Measurements from ENCODE around the gene CRTC1. TPM values are rescaled to one million over a fixed set of nuclear protein-coding genes. Genes with fewer than 3 reads are reported as not detected.

CRTC1 gene
- total RNA-seq, 1 experiment from 2014 or later = 3.7 TPM

DNA sequence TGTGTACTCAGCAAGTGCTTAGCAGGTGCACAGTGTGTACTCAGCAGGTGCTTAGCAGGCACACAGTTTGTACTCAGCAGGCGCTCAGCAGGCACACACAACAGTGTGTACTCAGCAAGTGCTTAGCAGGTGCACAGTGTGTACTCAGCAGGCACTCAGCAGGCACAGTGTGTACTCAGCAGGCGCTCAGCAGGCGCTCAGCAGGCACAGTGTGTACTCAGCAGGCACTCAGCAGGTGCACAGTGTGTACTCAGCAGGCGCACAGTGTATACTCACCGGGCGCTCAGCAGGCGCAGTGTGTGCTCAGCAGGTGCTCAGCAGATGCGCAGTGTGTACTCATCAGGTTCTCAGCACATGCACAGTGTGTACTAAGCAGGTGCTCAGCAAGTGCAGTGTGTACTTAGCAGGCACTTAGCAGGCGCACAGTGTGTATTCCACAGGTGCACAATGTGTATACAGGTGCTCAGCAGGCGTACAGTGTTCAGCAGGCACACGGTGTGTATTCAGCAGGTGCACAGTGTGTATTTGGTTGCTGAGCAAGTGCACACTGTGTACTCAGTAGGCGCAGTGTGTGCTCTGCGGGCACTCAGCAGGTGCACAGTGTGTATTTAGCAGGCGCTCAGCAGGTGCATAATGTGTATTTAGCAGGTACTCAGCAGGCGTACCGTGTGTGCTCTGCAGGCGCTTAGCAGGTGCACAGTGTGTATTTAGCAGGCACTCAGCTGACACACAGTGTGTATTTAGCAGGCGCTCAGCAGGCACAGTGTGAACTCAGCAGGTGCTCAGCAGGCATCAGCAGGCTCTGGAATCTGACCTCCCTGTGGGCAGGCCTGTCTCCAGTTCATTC, 15.1 kb downstream of the CRTC1 start:
- H3K9me3 ChIP-seq (ENCODE audit: low read length) = no peaks in the 10 kb centered on the region
- no peak overlapping the region for H2AFZ ChIP-seq (ENCODE audit: low read length)
- no peaks in the 10 kb centered on the region for H3K27me3 ChIP-seq (ENCODE audit: low read length)
- DNase-seq = no peak
- H3K4me3 ChIP-seq (ENCODE audit: low read length) = no peak overlapping the region
- no peaks in the 10 kb centered on the region for H3K9me2 ChIP-seq (replicated peaks; ENCODE audit: insufficient read depth, low read length)
- peaks cover 25% of the 10 kb centered on the region for H3K4me1 ChIP-seq (ENCODE audit: low read length)
- H3K27ac ChIP-seq (ENCODE audit: low read length) = no peak overlapping the region
- H4K20me1 ChIP-seq (ENCODE audit: insufficient read depth, low read depth, low read length) = peaks cover 39% of the 10 kb centered on the region
- no peaks in the 10 kb centered on the region for H3K36me3 ChIP-seq (ENCODE audit: insufficient read depth, low read length)
- H3K79me2 ChIP-seq (ENCODE audit: low read length) = no peaks in the 10 kb centered on the region
- H3K9ac ChIP-seq (ENCODE audit: low read length) = no peak overlapping the region
- H3K4me2 ChIP-seq (ENCODE audit: low read depth, low read length, poor library complexity, severe bottlenecking) = no peak overlapping the region

DNA sequence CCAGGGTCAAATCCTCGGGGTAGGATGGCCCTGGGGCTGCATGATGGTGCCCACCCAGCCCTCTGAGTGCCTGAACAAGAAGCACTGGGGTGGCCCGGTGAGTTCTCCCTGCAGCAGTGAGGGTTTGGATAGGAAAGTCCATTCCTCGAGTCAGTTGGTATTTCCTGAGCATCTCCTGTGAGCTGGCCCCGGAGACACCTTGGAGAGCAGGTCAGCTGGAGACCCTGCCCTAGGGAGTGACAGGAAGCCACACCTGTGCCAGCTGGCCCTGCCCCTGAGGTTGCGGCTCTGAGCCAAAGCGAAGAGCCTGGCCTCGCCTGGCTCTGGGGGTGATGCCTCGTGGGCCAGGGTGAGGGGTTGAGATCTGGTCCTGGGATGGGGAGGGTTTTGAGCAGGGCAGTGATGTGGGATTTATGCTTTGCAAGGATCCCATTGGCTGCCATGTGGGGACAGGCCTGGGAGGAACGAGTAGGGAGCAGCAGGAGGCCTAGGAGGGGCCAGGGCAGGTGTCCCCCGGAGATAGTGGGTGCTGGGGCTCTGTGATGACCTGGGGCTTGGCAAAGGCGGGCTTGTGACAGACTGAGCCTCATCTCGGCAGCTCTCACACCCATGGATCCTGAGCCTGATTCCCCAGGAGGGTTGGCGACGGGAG, 16.0 kb downstream of the CRTC1 start:
- no peaks in the 10 kb centered on the region for H3K79me2 ChIP-seq (ENCODE audit: low read length)
- no peaks in the 10 kb centered on the region for H3K9me2 ChIP-seq (replicated peaks; ENCODE audit: insufficient read depth, low read length)
- peak overlapping the region; percentile 67 for H3K4me2 ChIP-seq (ENCODE audit: low read depth, low read length, poor library complexity, severe bottlenecking)
- H3K36me3 ChIP-seq (ENCODE audit: insufficient read depth, low read length) = no peaks in the 10 kb centered on the region
- DNase-seq = no peak
- H3K27me3 ChIP-seq (ENCODE audit: low read length) = no peaks in the 10 kb centered on the region
- H4K20me1 ChIP-seq (ENCODE audit: insufficient read depth, low read depth, low read length) = peaks cover 36% of the 10 kb centered on the region
- H3K4me3 ChIP-seq (ENCODE audit: low read length) = no peak overlapping the region
- H3K4me1 ChIP-seq (ENCODE audit: low read length) = peaks cover 25% of the 10 kb centered on the region
- no peak overlapping the region for H2AFZ ChIP-seq (ENCODE audit: low read length)
- H3K9me3 ChIP-seq (ENCODE audit: low read length) = no peaks in the 10 kb centered on the region
- H3K9ac ChIP-seq (ENCODE audit: low read length) = no peak overlapping the region
- no peak overlapping the region; the same call in 1 of the 2 replicates for H3K27ac ChIP-seq (ENCODE audit: low read length)

DNA sequence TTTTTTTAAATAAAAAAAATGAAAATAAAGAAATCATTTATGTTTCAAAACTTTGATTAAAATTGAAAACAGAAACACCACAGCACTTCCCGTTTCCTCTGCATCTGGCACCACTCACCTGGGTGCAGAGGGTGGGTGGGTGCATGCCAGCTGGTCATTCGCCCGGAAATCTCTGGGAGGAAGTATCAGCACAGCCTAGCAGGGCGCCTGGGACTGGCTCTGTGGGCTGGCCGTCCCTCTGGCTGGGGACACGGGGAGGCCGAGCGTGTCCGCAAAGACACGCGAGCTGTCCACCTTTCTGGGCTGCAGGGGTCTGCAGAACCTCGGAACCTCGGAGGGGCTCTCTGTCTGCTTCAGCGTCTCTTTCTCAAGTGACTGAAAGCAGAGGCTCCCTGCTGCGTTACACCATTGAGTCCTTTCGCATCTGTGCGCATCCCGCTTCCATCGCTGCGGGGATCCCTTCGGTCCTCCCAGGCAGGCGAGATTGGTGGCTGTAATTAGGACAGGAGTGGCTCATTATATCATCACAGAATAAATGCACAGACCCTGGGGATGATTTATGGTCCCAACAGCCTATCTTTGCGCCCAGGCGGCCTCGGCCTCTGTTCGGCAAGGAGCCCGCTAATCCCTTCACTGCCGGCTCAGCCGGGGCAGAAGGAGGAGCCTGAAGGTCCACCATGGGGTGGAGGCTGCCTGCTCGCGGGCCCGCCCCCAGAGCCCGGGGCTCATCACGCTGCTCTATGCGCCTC, 17.2 kb downstream of the CRTC1 start:
- no peaks in the 10 kb centered on the region for H3K79me2 ChIP-seq (ENCODE audit: low read length)
- H3K27ac ChIP-seq (ENCODE audit: low read length) = peak overlapping the region; percentile 64
- H3K36me3 ChIP-seq (ENCODE audit: insufficient read depth, low read length) = no peaks in the 10 kb centered on the region
- H3K4me2 ChIP-seq (ENCODE audit: low read depth, low read length, poor library complexity, severe bottlenecking) = peak overlapping the region; percentile 67
- no peaks in the 10 kb centered on the region for H3K9me2 ChIP-seq (replicated peaks; ENCODE audit: insufficient read depth, low read length)
- H3K9ac ChIP-seq (ENCODE audit: low read length) = peak overlapping the region; percentile 35
- H3K4me3 ChIP-seq (ENCODE audit: low read length) = peak overlapping the region; percentile 59; the same call in 1 of the 2 replicates
- DNase-seq = peak; percentile 81
- no peak overlapping the region for H2AFZ ChIP-seq (ENCODE audit: low read length)
- H3K4me1 ChIP-seq (ENCODE audit: low read length) = peaks cover 25% of the 10 kb centered on the region
- no peaks in the 10 kb centered on the region for H3K27me3 ChIP-seq (ENCODE audit: low read length)
- H3K9me3 ChIP-seq (ENCODE audit: low read length) = no peaks in the 10 kb centered on the region
- H4K20me1 ChIP-seq (ENCODE audit: insufficient read depth, low read depth, low read length) = peaks cover 34% of the 10 kb centered on the region

DNA sequence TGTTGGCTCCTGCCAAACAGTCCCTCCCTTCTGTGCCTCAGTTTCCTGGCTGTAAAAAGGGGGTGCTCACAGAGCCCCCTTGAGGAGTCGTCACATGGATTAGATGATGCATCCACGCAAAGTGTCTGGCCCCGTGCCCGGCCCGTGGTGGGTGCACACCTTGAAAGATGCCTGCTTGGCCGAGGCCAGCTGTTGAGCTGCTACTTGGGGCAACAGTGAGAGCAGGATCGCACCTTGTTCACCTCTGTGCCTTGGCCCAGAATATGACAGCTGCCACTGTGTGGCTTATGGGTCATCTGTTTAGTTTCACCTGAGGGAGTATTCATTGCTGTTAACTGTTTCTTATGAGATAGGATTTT, 17.7 kb downstream of the CRTC1 start:
- H3K27me3 ChIP-seq (ENCODE audit: low read length) = no peaks in the 10 kb centered on the region
- H3K79me2 ChIP-seq (ENCODE audit: low read length) = no peaks in the 10 kb centered on the region
- H3K4me2 ChIP-seq (ENCODE audit: low read depth, low read length, poor library complexity, severe bottlenecking) = peak overlapping the region; percentile 67
- DNase-seq = no peak
- no peaks in the 10 kb centered on the region for H3K36me3 ChIP-seq (ENCODE audit: insufficient read depth, low read length)
- peaks cover 25% of the 10 kb centered on the region for H3K4me1 ChIP-seq (ENCODE audit: low read length)
- no peaks in the 10 kb centered on the region for H3K9me3 ChIP-seq (ENCODE audit: low read length)
- peak overlapping the region; percentile 35 for H3K9ac ChIP-seq (ENCODE audit: low read length)
- H4K20me1 ChIP-seq (ENCODE audit: insufficient read depth, low read depth, low read length) = peaks cover 30% of the 10 kb centered on the region
- H3K9me2 ChIP-seq (replicated peaks; ENCODE audit: insufficient read depth, low read length) = no peaks in the 10 kb centered on the region
- H3K4me3 ChIP-seq (ENCODE audit: low read length) = peak overlapping the region; percentile 59; the same call in 1 of the 2 replicates
- peak overlapping the region; percentile 64; the same call in 1 of the 2 replicates for H3K27ac ChIP-seq (ENCODE audit: low read length)
- no peak overlapping the region for H2AFZ ChIP-seq (ENCODE audit: low read length)

DNA sequence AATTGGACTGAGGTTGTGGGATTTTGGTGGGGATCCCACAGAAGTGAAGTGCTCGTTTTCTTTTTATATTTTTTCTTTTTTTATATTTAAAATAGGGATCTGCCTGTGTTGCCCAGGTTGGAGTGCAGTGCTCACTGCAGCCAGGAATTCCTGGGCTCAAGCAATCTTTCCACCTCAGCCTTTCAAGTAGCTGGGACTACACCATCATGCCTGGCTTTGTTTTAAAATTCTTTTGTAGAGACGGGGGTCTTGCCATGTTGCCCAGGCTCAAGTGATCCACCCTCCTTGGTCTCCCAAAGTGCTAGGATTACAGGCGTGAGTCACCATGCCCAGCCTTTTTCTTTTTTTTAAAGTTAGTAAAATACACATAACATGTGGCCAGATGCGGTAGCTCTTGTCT, 20.6 kb downstream of the CRTC1 start:
- Histone ChIP-seq H3K79me2 (ENCODE audit: low read length) (no peaks in the 10 kb centered on the region), H3K27me3 (ENCODE audit: low read length) (no peaks in the 10 kb centered on the region), H3K9me2 (replicated peaks; ENCODE audit: insufficient read depth, low read length) (no peaks in the 10 kb centered on the region), H3K27ac (ENCODE audit: low read length) (no peak overlapping the region), H4K20me1 (ENCODE audit: insufficient read depth, low read depth, low read length) (peaks cover 17% of the 10 kb centered on the region), H3K36me3 (ENCODE audit: insufficient read depth, low read length) (no peaks in the 10 kb centered on the region), H3K4me2 (ENCODE audit: low read depth, low read length, poor library complexity, severe bottlenecking) (no peak overlapping the region), H2AFZ (ENCODE audit: low read length) (no peak overlapping the region), H3K4me1 (ENCODE audit: low read length) (peaks cover 25% of the 10 kb centered on the region), H3K9ac (ENCODE audit: low read length) (no peak overlapping the region), H3K9me3 (ENCODE audit: low read length) (no peaks in the 10 kb centered on the region), H3K4me3 (ENCODE audit: low read length) (no peak overlapping the region)
- no peak for DNase-seq

DNA sequence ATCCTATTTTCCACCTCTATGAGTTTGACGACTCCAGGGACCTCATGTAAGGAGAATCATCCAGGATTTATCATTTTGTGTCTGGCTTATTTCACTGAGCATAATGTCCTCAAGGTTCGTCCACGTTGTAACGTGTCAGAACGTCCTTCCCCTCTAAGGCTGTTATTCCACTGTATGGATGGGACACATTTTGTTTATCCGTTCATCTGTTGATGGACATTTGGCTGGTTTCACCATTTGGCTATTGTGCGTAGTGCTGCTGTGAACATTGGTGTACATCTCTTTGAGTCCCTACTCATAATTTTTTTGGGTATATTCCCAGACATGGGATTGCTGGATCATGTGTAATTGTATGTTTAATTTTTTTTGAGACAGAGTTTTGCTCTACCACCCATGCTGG, 21.5 kb downstream of the CRTC1 start:
- H3K79me2 ChIP-seq (ENCODE audit: low read length) = no peaks in the 10 kb centered on the region
- no peak for DNase-seq
- H3K9ac ChIP-seq (ENCODE audit: low read length) = no peak overlapping the region
- no peak overlapping the region for H3K4me2 ChIP-seq (ENCODE audit: low read depth, low read length, poor library complexity, severe bottlenecking)
- H3K4me3 ChIP-seq (ENCODE audit: low read length) = no peak overlapping the region
- H2AFZ ChIP-seq (ENCODE audit: low read length) = no peak overlapping the region
- H3K9me3 ChIP-seq (ENCODE audit: low read length) = no peaks in the 10 kb centered on the region
- no peak overlapping the region for H3K27ac ChIP-seq (ENCODE audit: low read length)
- peaks cover 16% of the 10 kb centered on the region for H3K4me1 ChIP-seq (ENCODE audit: low read length)
- no peaks in the 10 kb centered on the region for H3K36me3 ChIP-seq (ENCODE audit: insufficient read depth, low read length)
- no peaks in the 10 kb centered on the region for H3K27me3 ChIP-seq (ENCODE audit: low read length)
- H4K20me1 ChIP-seq (ENCODE audit: insufficient read depth, low read depth, low read length) = peaks cover 11% of the 10 kb centered on the region
- no peaks in the 10 kb centered on the region for H3K9me2 ChIP-seq (replicated peaks; ENCODE audit: insufficient read depth, low read length)

DNA sequence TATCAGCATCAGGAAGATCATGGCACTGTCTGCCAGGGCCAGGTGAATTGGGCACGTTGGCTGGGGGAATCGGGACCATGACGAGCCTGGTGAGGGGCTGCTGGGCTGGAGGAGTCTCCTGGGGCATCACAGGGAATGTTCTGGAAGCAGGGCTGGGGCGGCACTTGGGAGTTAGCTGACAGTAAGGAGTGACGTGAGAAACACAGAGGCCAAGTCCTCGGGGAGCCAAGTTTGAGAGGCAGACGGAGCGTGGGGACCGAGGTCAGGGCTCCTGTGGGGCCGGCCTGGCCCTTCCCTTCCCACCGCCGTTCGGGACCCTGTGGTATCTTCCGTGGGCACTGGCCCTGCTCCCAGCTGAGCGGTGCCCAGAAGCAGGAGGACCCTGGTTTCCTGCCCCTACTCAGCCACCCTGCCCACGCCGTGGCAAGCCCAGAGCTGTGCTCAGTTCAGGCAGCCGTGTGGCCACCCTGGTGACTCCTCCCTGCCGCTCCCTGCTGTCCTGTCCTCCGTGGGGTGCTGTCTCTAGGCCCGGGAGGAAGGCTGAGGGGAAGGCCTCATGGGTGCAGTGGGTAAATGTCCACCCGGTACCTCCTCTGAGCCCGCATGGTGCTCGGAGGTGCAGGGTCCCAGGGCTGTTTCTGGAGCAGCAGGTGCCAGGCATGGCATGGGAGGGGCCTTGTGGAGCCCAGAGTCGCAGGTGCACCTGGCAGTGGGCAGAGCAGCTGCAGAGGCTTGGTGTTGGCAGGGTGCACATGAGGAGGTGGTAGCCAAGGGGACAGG, 25.2 kb downstream of the CRTC1 start:
- Histone ChIP-seq H3K9me2 (replicated peaks; ENCODE audit: insufficient read depth, low read length) (no peaks in the 10 kb centered on the region), H3K4me1 (ENCODE audit: low read length) (no peaks in the 10 kb centered on the region), H3K9ac (ENCODE audit: low read length) (no peak overlapping the region), H4K20me1 (ENCODE audit: insufficient read depth, low read depth, low read length) (peaks cover 5% of the 10 kb centered on the region), H3K27me3 (ENCODE audit: low read length) (no peaks in the 10 kb centered on the region), H2AFZ (ENCODE audit: low read length) (no peak overlapping the region), H3K4me2 (ENCODE audit: low read depth, low read length, poor library complexity, severe bottlenecking) (no peak overlapping the region), H3K36me3 (ENCODE audit: insufficient read depth, low read length) (no peaks in the 10 kb centered on the region), H3K79me2 (ENCODE audit: low read length) (no peaks in the 10 kb centered on the region), H3K4me3 (ENCODE audit: low read length) (no peak overlapping the region), H3K27ac (ENCODE audit: low read length) (no peak overlapping the region), H3K9me3 (ENCODE audit: low read length) (no peaks in the 10 kb centered on the region)
- no peak for DNase-seq

All from Karpas-422 (cell line).